ENCODE results near the gene GFRA1.

DNA sequence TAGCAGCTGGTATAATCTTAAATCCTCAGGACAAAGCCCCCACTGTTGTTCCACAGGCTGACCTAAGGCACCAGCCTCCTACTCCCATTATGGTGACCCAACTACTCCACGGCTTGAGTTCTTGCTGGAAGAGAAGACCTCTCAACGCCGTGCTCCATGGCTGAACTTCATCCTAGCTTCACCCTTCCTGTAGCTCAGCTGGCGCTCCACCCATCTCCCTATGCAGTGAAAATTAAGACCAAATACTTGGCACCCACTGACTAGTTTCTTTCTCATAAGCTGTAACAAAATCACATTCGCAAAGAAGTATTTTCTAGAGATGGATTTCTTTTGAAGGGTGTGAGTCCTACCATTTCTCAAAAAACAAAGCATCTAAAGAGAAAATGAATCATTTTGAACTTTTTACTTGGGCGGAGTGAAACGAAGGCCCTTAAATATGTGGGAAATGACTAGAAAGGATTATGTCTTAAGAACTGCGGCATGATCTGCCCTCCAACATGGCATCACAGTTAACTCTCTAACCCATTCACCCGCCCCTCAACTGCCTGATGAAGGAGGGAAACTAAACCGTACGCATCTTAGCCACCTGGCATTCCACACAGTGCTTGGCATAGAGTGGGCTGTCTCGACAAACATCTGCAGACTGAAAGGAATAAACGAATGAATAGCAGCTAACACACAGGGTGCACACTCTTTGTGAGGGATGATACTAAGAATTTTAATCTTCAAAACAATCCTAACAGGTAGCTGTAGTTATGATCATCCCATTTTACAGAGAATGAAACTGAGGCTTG, 32.7 kb downstream of the GFRA1 start:
- TF ChIP-seq, protein P1, sequence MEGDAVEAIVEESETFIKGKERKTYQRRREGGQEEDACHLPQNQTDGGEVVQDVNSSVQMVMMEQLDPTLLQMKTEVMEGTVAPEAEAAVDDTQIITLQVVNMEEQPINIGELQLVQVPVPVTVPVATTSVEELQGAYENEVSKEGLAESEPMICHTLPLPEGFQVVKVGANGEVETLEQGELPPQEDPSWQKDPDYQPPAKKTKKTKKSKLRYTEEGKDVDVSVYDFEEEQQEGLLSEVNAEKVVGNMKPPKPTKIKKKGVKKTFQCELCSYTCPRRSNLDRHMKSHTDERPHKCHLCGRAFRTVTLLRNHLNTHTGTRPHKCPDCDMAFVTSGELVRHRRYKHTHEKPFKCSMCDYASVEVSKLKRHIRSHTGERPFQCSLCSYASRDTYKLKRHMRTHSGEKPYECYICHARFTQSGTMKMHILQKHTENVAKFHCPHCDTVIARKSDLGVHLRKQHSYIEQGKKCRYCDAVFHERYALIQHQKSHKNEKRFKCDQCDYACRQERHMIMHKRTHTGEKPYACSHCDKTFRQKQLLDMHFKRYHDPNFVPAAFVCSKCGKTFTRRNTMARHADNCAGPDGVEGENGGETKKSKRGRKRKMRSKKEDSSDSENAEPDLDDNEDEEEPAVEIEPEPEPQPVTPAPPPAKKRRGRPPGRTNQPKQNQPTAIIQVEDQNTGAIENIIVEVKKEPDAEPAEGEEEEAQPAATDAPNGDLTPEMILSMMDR (IDR thresholded peaks at IDR 0.05): no peak
- TF ChIP-seq EZH2 (IDR thresholded peaks at IDR 0.05): no peak
